Astrocyte (in vitro differentiated cells and primary cell): ENCODE results near the gene MOB3A.

Source experiments
- EZH2 ChIP-seq: IDR thresholded peaks from 2 replicates; pipeline ENCODE4 v1.6.1; 2012; ENCODE audit warnings: mild to moderate bottlenecking, low read length, inconsistent platforms; ENCODE audit not compliant: insufficient read depth
- TF ChIP-seq, protein P1 (sequence below): IDR thresholded peaks from 2 replicates; pipeline ENCODE4 v1.5.1; 2011; ENCODE audit warnings: low read depth, mild to moderate bottlenecking, inconsistent platforms, low read length, moderate library complexity; ENCODE audit not compliant: insufficient read depth

DNA sequence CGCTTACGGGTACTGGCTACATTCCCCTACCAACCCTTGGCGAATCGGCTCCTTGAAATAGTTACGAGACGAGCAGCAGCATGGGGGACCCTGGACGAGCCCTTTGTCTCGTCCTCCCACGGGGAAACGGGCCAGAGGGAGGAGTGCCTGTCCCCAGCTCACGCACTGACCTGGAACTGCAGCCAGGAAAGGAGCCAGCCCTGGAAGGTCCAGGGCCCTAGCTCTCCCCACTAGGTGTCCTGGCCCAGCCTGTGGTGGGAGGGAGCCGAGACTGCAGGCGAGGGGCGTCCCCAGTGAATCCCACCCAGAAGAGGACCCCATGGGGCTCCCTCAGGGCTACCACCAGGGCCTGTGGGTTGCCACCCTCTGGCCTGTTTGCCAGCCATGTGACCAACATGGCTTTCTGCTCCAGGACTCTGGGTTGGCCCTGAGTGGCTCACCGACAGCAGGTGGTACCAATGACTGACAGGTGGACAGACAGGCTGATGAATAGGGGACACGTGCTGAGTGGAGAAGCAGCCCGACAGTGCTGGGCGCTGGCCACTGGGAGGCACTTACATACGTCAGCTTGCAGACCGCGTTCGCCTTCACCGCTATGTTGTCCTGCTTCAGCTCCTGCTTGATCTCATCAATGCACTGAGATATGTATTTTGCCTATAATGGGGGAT, 42.1 kb upstream of the MOB3A start:
- TF ChIP-seq, protein P1, sequence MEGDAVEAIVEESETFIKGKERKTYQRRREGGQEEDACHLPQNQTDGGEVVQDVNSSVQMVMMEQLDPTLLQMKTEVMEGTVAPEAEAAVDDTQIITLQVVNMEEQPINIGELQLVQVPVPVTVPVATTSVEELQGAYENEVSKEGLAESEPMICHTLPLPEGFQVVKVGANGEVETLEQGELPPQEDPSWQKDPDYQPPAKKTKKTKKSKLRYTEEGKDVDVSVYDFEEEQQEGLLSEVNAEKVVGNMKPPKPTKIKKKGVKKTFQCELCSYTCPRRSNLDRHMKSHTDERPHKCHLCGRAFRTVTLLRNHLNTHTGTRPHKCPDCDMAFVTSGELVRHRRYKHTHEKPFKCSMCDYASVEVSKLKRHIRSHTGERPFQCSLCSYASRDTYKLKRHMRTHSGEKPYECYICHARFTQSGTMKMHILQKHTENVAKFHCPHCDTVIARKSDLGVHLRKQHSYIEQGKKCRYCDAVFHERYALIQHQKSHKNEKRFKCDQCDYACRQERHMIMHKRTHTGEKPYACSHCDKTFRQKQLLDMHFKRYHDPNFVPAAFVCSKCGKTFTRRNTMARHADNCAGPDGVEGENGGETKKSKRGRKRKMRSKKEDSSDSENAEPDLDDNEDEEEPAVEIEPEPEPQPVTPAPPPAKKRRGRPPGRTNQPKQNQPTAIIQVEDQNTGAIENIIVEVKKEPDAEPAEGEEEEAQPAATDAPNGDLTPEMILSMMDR = no peak
- TF ChIP-seq EZH2 = no peak
